Astrocyte (in vitro differentiated cells and primary cell): ENCODE measurements around the gene USH1C. TPM values are rescaled to one million over a fixed set of nuclear protein-coding genes. Genes with fewer than 3 reads are reported as not detected.

ENCODE experiments used
- DNase-seq: peaks from one replicate; pipeline ENCODE4 v3.0.0-alpha.2; 2010; ENCODE audit warnings: low read depth
- FAIRE-seq: peaks from 2 replicates; lab custom pipeline; 2011; peaks lifted over from hg19 to GRCh38; lab: Jason Lieb, UNC
- H2AFZ ChIP-seq: 2 replicates; pipeline ENCODE4 v1.6.0; 2012; ENCODE audit warnings: low read depth, low read length, inconsistent platforms
- H3K27ac ChIP-seq: 2 replicates; pipeline ENCODE4 v1.5.1; 2011; ENCODE audit warnings: low read depth, low read length, inconsistent platforms
- H3K27me3 ChIP-seq: 2 replicates; pipeline ENCODE4 v1.6.0; 2011; ENCODE audit warnings: low read length, inconsistent platforms; ENCODE audit not compliant: insufficient read depth
- H3K36me3 ChIP-seq: 2 replicates; pipeline ENCODE4 v1.5.1; 2011; ENCODE audit warnings: low read length, inconsistent platforms; ENCODE audit not compliant: insufficient read depth
- H3K4me1 ChIP-seq: 2 replicates; pipeline ENCODE4 v1.5.1; 2011; ENCODE audit warnings: low read length, inconsistent platforms; ENCODE audit not compliant: insufficient read depth
- H3K4me2 ChIP-seq: 2 replicates; pipeline ENCODE4 v1.6.0; 2012; ENCODE audit warnings: low read length, inconsistent platforms
- H3K4me3 ChIP-seq: 2 replicates; pipeline ENCODE4 v1.5.1; 2011; ENCODE audit warnings: low read depth, mild to moderate bottlenecking, low read length, inconsistent platforms; ENCODE audit not compliant: insufficient read depth
- H3K79me2 ChIP-seq: 2 replicates; pipeline ENCODE4 v1.6.0; 2012; ENCODE audit warnings: mild to moderate bottlenecking, low read length, inconsistent platforms; ENCODE audit not compliant: insufficient read depth
- H3K9ac ChIP-seq: 2 replicates; pipeline ENCODE4 v1.6.0; 2012; ENCODE audit warnings: mild to moderate bottlenecking, low read length, inconsistent platforms
- H3K9me3 ChIP-seq: 2 replicates; pipeline ENCODE4 v1.5.1; 2012; ENCODE audit warnings: low read depth, mild to moderate bottlenecking, low read length, inconsistent platforms; ENCODE audit not compliant: insufficient read depth
- H4K20me1 ChIP-seq: 2 replicates; pipeline ENCODE4 v1.6.0; 2012; ENCODE audit warnings: low read length, inconsistent platforms; ENCODE audit not compliant: insufficient read depth
- H3K27ac Mint-ChIP-seq: one replicate; pipeline ENCODE4 v1.8.0; 2021; ENCODE audit warnings: mild to moderate bottlenecking, mixed read lengths; ENCODE audit not compliant: unreplicated experiment
- H3K27me3 Mint-ChIP-seq: one replicate; pipeline ENCODE4 v1.8.0; 2021; ENCODE audit warnings: low read depth, mixed read lengths; ENCODE audit not compliant: unreplicated experiment
- H3K36me3 Mint-ChIP-seq: one replicate; pipeline ENCODE4 v1.8.0; 2021; ENCODE audit warnings: low read depth, mixed read lengths; ENCODE audit not compliant: unreplicated experiment
- H3K4me1 Mint-ChIP-seq: one replicate; pipeline ENCODE4 v1.8.0; 2021; ENCODE audit warnings: low read depth, mixed read lengths; ENCODE audit not compliant: unreplicated experiment
- H3K4me3 Mint-ChIP-seq: one replicate; pipeline ENCODE4 v1.8.0; 2021; ENCODE audit warnings: mild to moderate bottlenecking, moderate library complexity, mixed read lengths; ENCODE audit not compliant: unreplicated experiment
- H3K9me3 Mint-ChIP-seq: one replicate; pipeline ENCODE4 v1.8.0; 2021; ENCODE audit warnings: mild to moderate bottlenecking, mixed read lengths; ENCODE audit not compliant: unreplicated experiment
- CTCF ChIP-seq: IDR thresholded peaks from 2 replicates; pipeline ENCODE4 v1.5.1; 2011; ENCODE audit warnings: low read depth, mild to moderate bottlenecking, inconsistent platforms, low read length, moderate library complexity; ENCODE audit not compliant: insufficient read depth
- EZH2 ChIP-seq: IDR thresholded peaks from 2 replicates; pipeline ENCODE4 v1.6.1; 2012; ENCODE audit warnings: mild to moderate bottlenecking, low read length, inconsistent platforms; ENCODE audit not compliant: insufficient read depth
- total RNA-seq: library from RNA; stranded (reverse); gene quantifications from 2 replicates; pipeline ENCODE4 v1.2.1, GENCODE V29; 2021

The USH1C gene
- total RNA-seq, 1 donor from 2014 or later: not detected

GRCh38 chr11:17563231-17563646 lies 19.0 kb upstream of the USH1C start:
- Histone ChIP-seq H3K36me3 (no peaks in the 10 kb centered on the region), H3K4me3 (no peak overlapping the region), H3K27me3 (peaks cover 2% of the 10 kb centered on the region), H3K9me3 (no peaks in the 10 kb centered on the region), H3K79me2 (no peaks in the 10 kb centered on the region), H4K20me1 (no peaks in the 10 kb centered on the region), H2AFZ (no peak overlapping the region), H3K27ac (no peak overlapping the region), H3K4me1 (no peaks in the 10 kb centered on the region), H3K4me2 (no peak overlapping the region), H3K9ac (no peak overlapping the region)
- Mint-ChIP-seq H3K27ac (no peak overlapping the region), H3K27me3 (peaks cover 20% of the 10 kb centered on the region), H3K36me3 (no peaks in the 10 kb centered on the region), H3K4me3 (no peak overlapping the region), H3K4me1 (no peaks in the 10 kb centered on the region), H3K9me3 (no peaks in the 10 kb centered on the region)
- FAIRE-seq: no peak
- no peak for DNase-seq
- TF ChIP-seq EZH2 (no peak), CTCF (no peak)

DNA sequence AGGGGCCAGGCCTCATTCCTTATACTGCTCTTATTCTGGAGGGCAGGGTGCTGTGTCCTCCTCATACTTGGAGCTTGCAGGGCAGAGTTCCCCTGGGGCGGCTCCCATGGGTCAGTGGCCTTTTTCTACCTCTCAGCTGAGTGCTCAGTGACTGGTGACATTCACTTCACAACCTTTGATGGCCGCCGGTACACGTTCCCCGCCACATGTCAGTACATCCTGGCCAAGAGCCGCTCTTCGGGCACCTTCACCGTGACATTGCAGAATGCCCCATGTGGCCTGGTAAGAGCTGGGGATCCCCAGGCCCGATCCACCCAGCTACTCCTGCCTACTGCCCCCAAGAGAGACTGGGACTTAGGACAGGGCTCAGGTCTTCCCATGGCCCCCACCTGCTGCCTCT lies 17.3 kb upstream of the USH1C start:
- Histone ChIP-seq H3K79me2 (no peaks in the 10 kb centered on the region), H3K27ac (no peak overlapping the region), H3K4me1 (no peaks in the 10 kb centered on the region), H3K4me3 (no peak overlapping the region), H3K36me3 (no peaks in the 10 kb centered on the region), H2AFZ (no peak overlapping the region), H3K9me3 (no peaks in the 10 kb centered on the region), H3K9ac (no peak overlapping the region), H3K27me3 (peaks cover 2% of the 10 kb centered on the region), H4K20me1 (no peaks in the 10 kb centered on the region), H3K4me2 (no peak overlapping the region)
- DNase-seq (no peak), FAIRE-seq (no peak)
- no peak overlapping the region for H3K27ac Mint-ChIP-seq
- no peaks in the 10 kb centered on the region for H3K36me3 Mint-ChIP-seq
- peaks cover 35% of the 10 kb centered on the region for H3K27me3 Mint-ChIP-seq
- no peak overlapping the region for H3K4me3 Mint-ChIP-seq
- H3K9me3 Mint-ChIP-seq: no peaks in the 10 kb centered on the region
- no peak for TF ChIP-seq CTCF
- TF ChIP-seq EZH2: no peak
- H3K4me1 Mint-ChIP-seq: no peaks in the 10 kb centered on the region

- Mint-ChIP-seq H3K27me3 (peaks cover 39% of the 10 kb centered on the region), H3K4me3 (no peak overlapping the region), H3K36me3 (no peaks in the 10 kb centered on the region), H3K27ac (no peak overlapping the region), H3K9me3 (no peaks in the 10 kb centered on the region), H3K4me1 (no peaks in the 10 kb centered on the region)
- H2AFZ ChIP-seq: no peak overlapping the region
- no peak overlapping the region for H3K4me2 ChIP-seq
- FAIRE-seq: no peak
- no peaks in the 10 kb centered on the region for H3K36me3 ChIP-seq
- H3K9ac ChIP-seq: no peak overlapping the region
- no peak for DNase-seq
- no peak overlapping the region for H3K4me3 ChIP-seq
- no peak overlapping the region for H3K27ac ChIP-seq
- no peaks in the 10 kb centered on the region for H3K79me2 ChIP-seq
- no peaks in the 10 kb centered on the region for H3K4me1 ChIP-seq
- H3K9me3 ChIP-seq: no peaks in the 10 kb centered on the region
- no peaks in the 10 kb centered on the region for H4K20me1 ChIP-seq
- TF ChIP-seq CTCF (no peak), EZH2 (no peak)
- H3K27me3 ChIP-seq: no peaks in the 10 kb centered on the region
Measured at GRCh38 chr11:17561111-17561415, 16.8 kb upstream of the USH1C start.
